ENCODE measurements around the gene HOXD3. TPM values are rescaled to one million over a fixed set of nuclear protein-coding genes. Genes with fewer than 3 reads are reported as not detected.

Gene HOXD3
- total RNA-seq, 1 donor from 2014 or later: not detected

- H3K4me3 Mint-ChIP-seq (ENCODE audit: unreplicated experiment): no peak overlapping the region
- DNase-seq (ENCODE audit: low spot score): no peak
- H3K4me1 Mint-ChIP-seq (ENCODE audit: low read depth): peaks cover 6% of the 10 kb centered on the region
- H3K36me3 Mint-ChIP-seq (ENCODE audit: low read depth): peaks cover 12% of the 10 kb centered on the region
- H3K9me3 Mint-ChIP-seq (ENCODE audit: low read depth): peaks cover 7% of the 10 kb centered on the region
- no peak overlapping the region for H3K27ac Mint-ChIP-seq (ENCODE audit: unreplicated experiment)
- no peak for TF ChIP-seq CTCF (IDR thresholded peaks at IDR 0.05)
- H3K27me3 Mint-ChIP-seq (ENCODE audit: low read depth): peaks cover 82% of the 10 kb centered on the region
Measured at GRCh38 chr2:176159663-176160250, 2.6 kb downstream of the HOXD3 start.

GRCh38 chr2:176160251-176160985, 3.3 kb downstream of the HOXD3 start:
- peaks cover 12% of the 10 kb centered on the region for H3K36me3 Mint-ChIP-seq (ENCODE audit: low read depth)
- no peak overlapping the region for H3K27ac Mint-ChIP-seq (ENCODE audit: unreplicated experiment)
- peaks cover 6% of the 10 kb centered on the region for H3K4me1 Mint-ChIP-seq (ENCODE audit: low read depth)
- peaks cover 7% of the 10 kb centered on the region for H3K9me3 Mint-ChIP-seq (ENCODE audit: low read depth)
- TF ChIP-seq CTCF (IDR thresholded peaks at IDR 0.05): no peak
- peaks cover 83% of the 10 kb centered on the region for H3K27me3 Mint-ChIP-seq (ENCODE audit: low read depth)
- no peak overlapping the region for H3K4me3 Mint-ChIP-seq (ENCODE audit: unreplicated experiment)
- DNase-seq (ENCODE audit: low spot score): no peak

DNA sequence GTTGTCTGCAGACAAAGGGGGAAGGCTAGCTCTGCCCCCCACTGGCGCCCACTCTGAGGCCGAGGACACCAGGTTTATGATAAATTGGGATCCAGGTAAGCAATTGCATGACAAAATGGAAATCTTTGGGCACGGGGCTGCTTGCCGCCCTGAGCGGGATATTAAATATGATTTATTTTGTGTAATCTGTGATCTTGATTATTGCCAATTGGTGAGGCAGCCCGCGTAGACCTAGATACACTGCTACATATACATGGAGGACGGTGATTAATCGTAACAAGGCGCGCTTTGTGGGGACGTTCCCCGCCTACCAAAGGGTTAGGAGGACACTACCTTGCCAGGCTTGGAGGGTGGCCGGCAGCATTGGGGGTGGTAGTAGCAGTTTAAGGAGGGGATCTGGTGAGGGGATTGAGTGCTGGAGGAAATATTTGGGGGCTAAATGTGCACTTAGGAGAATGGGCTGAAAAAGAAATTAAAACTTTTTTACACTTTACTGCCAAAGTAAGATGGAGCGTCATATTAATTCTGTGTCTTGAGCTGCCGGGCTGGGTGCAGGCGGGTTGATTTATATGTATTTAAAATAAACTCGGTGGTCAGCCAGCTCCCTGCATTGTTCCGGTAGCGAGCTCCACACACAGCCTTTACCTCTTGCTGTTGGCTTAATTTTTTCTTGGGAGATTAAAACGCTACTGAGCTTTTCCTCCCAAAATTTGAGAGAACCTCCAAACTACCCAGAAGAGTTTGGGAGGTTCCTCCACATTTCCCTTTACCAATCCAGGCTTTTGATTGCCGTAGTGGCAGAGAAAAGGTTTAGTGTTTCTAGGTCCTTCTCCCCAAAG, 4.1 kb downstream of the HOXD3 start:
- TF ChIP-seq CTCF (IDR thresholded peaks at IDR 0.05): no peak
- DNase-seq (ENCODE audit: low spot score): no peak
- H3K4me1 Mint-ChIP-seq (ENCODE audit: low read depth): peaks cover 6% of the 10 kb centered on the region
- no peak overlapping the region for H3K27ac Mint-ChIP-seq (ENCODE audit: unreplicated experiment)
- peaks cover 7% of the 10 kb centered on the region for H3K9me3 Mint-ChIP-seq (ENCODE audit: low read depth)
- peaks cover 83% of the 10 kb centered on the region for H3K27me3 Mint-ChIP-seq (ENCODE audit: low read depth)
- H3K4me3 Mint-ChIP-seq (ENCODE audit: unreplicated experiment): no peak overlapping the region
- H3K36me3 Mint-ChIP-seq (ENCODE audit: low read depth): peaks cover 12% of the 10 kb centered on the region

GRCh38 chr2:176161825-176162626, 4.9 kb downstream of the HOXD3 start:
- peaks cover 12% of the 10 kb centered on the region for H3K36me3 Mint-ChIP-seq (ENCODE audit: low read depth)
- DNase-seq (ENCODE audit: low spot score): no peak
- H3K4me1 Mint-ChIP-seq (ENCODE audit: low read depth): peaks cover 6% of the 10 kb centered on the region
- H3K9me3 Mint-ChIP-seq (ENCODE audit: low read depth): peaks cover 7% of the 10 kb centered on the region
- no peak for TF ChIP-seq CTCF (IDR thresholded peaks at IDR 0.05)
- no peak overlapping the region for H3K4me3 Mint-ChIP-seq (ENCODE audit: unreplicated experiment)
- H3K27me3 Mint-ChIP-seq (ENCODE audit: low read depth): peaks cover 84% of the 10 kb centered on the region
- H3K27ac Mint-ChIP-seq (ENCODE audit: unreplicated experiment): no peak overlapping the region
